Measurements from ENCODE around the gene PLPPR5.
"Not testable (repeated sequence)": the region's sequence is repeated elsewhere in the genome, so short reads cannot be mapped to it uniquely, and the experiment has no call there.

PLPPR5 gene, protein sequence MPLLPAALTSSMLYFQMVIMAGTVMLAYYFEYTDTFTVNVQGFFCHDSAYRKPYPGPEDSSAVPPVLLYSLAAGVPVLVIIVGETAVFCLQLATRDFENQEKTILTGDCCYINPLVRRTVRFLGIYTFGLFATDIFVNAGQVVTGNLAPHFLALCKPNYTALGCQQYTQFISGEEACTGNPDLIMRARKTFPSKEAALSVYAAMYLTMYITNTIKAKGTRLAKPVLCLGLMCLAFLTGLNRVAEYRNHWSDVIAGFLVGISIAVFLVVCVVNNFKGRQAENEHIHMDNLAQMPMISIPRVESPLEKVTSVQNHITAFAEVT

DNA sequence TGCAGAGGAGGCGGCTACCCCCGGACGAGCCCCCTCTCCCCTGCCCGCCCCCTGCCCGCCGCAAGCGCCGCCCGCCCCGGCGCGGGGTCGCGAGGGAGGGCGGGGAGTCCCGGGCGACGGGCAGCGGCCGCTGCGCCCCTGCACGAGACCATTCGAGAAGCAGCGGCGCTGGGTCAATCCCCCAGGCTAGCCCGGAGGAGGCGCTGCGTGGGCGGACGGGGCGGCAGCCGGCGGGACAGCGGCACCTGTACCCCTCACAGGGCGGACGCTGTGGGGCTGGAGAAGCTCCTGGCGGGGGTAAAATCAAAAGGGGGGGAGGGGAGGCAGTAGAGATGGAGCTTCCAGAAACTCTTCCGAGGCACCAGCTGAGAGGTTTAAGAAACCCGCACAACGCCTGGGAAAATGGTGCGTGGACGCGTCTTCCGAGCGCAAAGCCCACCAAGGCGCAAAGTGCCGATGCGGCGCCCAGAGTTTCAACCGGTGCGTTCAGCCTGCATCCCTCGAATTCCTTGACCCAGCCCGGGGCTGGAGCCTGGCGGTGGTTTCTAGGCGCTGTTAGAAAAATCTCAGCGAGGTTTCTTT lies at the start of gene PLPPR5:
Gene PLPPR5, minus strand, starts transcription at position 1 of the 582 bp plus-strand sequence. CDS start 190 bp downstream, outside the sequence.
- peak in 16 of 51 donors; percentile 4 to 64 (median 28) for DNase-seq

- DNase-seq = no peak
These were observed 47.1 kb upstream of the PLPPR5 start for GRCh38 chr1:99051611-99052283.

- no peak for DNase-seq
These were observed 45.1 kb upstream of the PLPPR5 start for GRCh38 chr1:99049745-99050144.

DNA sequence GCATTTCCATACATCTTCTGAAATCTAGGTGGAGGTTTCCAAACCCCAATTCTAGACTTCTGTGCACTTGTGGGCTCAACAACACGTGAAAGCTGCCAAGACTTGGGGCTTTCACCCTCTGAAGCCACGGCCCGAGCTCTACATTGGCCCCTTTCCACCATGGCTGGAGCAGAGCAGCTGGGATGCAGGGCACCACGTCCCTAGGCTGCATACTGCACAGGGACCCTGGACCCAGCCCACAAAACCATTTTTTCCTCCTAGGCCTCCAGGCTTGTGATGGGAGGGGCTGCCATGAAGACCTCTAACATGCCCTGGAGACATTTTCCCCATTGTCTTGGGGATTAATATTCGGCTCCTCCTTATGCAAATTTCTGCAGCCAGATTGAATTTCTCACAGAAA lies 32.1 kb upstream of the PLPPR5 start:
- not testable (repeated sequence) for DNase-seq

DNA sequence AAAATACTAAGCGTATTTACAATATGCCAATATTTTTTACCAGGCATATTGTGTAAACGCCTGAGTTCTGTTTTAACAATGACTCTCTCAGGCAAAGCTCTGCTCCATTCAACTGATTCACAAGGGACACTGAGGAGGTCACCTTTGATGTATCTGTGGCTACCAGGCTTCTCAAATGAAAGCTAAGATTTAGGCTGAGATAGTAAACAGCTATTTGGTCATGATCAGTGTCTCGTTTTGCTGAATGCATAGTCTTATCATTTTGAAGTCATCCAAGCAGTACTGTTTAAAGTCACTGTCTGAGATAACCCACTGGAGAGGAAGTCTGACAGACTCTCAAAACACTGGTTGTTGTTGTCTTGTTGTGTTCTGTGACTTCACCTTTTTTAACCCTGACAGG lies 13.7 kb upstream of the PLPPR5 start:
- no peak for DNase-seq

DNA sequence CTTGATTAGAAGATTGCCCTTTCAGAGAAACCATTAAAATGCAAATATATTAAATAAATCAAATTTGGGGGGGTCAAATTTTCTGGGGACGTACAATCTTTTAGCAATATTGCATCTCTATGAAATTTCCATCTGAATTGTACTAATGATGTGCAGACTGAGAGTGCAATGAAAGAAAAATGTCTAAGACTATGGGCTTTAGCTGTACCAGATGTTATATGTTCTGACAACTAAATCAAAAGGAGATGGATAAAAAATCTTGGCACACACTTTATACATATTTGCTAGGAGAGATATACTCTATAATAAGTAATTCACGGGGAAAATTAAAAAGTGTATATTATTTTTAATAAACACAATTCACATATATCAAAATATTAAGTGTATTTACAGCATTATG lies 13.0 kb upstream of the PLPPR5 start:
- no peak for DNase-seq

DNA sequence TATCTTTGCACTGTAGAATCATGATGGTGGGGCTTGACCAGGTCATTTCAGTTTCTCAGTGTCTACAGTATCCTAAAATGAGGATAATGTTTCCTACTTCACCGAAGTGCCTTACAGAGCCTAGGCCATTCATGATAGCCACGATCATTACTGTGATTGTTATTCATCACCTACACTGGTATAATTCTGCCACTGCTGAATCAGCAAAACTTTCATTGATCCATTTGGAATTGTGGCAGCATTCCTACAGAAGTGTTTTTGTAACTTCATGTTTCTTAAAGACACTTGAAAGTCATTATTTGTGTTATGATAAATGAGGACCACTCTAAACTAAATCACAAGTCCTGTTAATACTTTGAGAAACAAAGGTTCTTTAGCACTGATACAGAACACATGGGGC lies 6.0 kb upstream of the PLPPR5 start:
- DNase-seq = no peak

DNA sequence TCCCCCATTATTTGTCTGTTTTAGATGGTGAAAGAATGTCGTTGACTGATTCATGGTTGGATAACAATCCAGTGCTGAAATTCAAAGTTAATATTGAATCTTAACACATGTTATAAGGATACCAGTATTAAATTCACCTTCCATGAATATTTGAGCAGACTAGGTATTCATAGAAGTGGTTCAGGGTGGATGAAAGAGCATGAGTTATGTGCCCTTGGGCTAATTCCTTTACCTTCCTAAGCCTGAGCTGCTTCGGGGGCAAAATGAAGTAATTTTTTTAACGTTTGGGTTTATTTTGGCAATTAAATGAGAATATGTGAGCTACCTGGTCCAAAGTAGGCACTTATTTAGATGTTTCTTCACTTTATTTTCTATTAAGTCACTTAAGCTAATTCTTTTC lies 2.7 kb upstream of the PLPPR5 start:
- no peak for DNase-seq

GRCh38 chr1:99005537-99005942 lies 879 bp upstream of the PLPPR5 start:
- peak in 5 of 51 donors; percentile 10 to 77 (median 40) for DNase-seq

- peak in 18 of 51 donors; percentile 6 to 61 (median 21) for DNase-seq
These were observed 304 bp downstream of the PLPPR5 start for GRCh38 chr1:99004254-99004860.

- DNase-seq = peak in 13 of 51 donors; percentile 1 to 74 (median 13)
These were observed 944 bp downstream of the PLPPR5 start for GRCh38 chr1:99003581-99004253.

GRCh38 chr1:98992844-98993243 lies 11.8 kb downstream of the PLPPR5 start:
- DNase-seq = no peak

DNA sequence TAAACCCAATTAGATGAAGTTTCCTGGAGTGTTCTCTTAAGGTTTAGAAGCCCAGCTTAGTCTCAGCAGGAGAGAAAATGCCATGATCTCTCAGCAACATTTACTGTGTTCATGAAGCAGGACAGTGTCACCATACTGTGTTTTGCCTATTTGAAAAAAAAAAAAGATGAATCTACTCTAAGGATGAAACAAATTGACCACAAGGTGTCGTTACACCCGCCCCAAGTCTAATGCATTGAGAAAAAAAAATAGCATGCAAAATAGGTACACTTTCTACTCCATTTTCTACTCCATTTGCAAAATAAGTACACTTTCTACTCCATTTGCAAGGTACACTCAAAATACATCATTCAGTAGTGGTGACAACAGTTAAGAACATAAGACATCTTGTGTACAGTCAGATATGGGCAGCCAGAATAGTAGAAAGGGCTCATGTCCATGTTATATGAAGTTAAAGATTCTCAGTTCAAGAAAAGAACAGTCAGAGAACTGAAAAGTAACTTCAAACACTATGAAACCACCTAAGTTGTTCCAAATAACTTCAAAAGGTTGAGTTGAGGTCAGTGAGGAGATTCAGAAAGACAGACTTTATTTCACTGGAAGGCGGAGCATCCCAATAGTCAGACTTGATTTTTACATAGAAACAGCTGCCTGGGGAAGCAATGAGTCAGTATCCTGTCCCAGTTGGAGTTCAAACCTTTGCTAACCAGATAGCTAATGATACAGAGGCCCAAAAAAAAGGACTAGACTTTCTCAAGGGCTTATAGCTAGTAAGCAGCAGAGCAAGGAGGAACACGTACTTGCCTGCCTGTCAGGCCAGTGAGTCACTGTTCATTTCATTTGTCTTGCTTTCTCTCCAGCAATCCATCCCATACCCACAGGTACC lies 13.3 kb downstream of the PLPPR5 start:
- no peak for DNase-seq

DNA sequence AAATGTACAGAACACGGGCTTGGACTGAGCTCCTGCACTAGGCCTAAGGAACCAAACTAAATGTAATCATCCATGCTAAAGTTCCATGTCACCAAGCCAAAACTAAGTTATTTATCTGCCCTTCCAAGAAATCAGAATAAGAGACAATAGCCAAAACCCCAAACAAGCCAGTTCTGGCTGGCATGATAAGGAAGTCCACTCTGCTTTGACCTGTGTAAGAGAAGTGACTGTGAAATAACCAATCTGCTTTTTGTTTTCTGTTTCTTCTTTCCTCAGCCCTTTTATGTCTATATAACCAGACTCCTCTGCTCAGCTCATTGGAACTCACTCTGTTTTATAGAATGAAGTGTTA lies 15.1 kb downstream of the PLPPR5 start:
- DNase-seq = no peak

DNA sequence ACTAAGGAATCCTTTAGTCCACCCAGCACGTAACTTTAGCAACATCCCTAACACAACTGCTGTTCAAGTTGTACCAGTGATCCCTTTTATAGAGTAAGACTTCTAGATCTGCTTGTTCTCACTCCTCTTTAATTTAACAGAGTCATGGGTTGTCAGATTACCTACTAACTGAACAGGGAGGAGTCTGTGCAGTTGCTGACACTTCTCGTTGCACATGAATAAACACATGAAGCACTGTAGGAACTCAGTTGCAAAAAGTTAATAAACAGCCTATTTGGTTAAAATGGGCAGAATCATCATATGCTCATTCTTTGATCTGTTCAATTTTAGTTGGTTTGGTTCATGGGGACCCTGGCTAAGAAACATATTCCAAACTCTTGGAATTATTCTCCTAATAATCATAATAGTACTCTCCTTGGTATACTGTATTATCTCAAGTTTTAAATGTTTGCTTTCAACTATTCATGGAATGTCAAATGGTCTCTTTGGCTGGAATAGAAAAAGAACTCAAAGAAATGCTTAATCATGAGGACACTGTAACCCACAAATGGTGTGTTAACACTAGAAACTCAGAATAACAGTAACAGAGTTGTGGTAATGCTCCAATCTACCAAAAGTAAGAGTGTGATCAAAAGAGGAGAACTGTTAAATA lies 15.6 kb downstream of the PLPPR5 start:
- no peak for DNase-seq

- no peak for DNase-seq
These were observed 19.0 kb downstream of the PLPPR5 start for GRCh38 chr1:98985687-98986086.

DNA sequence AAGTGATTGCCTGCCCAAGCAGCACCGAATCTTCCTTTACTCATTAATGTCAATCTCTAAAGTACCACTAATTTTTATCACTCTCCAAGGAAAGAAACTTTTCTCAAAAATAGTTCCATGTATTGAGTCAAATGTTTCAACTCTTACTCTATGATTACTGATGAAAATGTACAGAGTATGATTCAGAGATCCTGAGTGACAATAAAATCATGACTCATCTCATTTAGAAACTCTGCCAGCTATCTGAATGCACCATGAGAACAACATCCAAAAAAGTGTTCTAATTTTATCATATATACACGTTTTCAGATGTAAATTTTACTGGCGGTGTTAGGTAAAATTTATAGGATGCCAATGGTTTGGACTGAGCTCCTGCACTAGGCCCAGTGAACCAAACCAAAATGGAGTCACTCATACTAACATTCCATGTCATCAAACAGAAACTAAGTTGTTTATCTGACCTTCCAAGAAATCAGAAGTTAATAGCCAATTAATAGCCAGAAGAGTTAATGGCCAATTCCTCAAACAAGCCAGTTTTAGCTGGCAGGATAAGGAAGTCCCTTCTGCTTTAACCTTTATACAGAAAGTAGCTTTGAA lies 22.6 kb downstream of the PLPPR5 start:
- DNase-seq = no peak

DNA sequence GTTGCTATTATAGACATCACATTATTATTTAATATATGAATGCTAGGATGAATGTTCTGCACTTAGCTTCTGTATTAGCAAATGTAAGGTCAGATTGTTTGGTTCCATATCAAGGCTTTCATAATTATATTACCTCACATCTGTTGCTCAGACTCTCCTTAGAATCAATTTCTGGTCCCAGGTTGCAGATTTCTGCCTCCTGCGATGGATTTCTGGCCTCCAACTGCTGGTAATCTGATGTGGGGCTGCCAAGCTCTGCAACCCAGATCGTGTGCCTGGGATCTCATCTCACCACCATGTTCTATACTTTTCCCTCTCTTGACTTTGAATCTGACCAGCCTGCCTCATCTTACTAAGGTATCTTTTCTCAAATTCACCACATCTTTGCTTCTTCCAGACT lies 25.2 kb downstream of the PLPPR5 start:
- no peak for DNase-seq

GRCh38 chr1:98975810-98976209 lies 28.9 kb downstream of the PLPPR5 start:
- no peak for DNase-seq

DNA sequence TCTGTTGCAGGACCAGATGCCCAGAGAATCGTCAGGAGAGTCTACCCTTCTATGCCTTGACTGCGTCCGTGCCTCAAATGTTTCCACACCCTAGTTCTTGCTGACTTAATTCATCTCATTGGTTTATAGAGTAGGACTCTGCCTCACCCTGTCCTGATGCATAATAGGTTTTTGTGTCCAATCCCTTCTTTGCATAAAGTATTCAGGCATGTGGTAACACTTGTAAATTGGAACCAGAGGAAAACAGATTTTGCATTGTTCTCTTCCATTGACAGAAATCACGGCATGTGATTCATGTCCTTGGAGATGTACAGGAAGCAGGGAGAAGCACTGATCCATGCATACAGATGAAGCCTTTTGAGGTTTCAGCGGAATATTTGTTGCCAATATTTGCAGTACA lies 29.5 kb downstream of the PLPPR5 start:
- peak in 1 of 51 donors; percentile 41 for DNase-seq

Measured in hypothalamus (tissue), 51 donors.